Cardiac muscle cell (in vitro differentiated cells and primary cell): Measurements from ENCODE around the gene MRPL41. TPM values are rescaled to one million over a fixed set of nuclear protein-coding genes. Genes with fewer than 3 reads are reported as not detected.
"Not testable (repeated sequence)": the region's sequence is repeated elsewhere in the genome, so short reads cannot be mapped to it uniquely, and the experiment has no call there.

ENCODE experiments used
- DNase-seq, 2 donors: peaks; one replicate each; pipeline versions ENCODE4 v3.0.0 to v3.0.0-alpha.2; 2010 to 2017; ENCODE audit warnings: low read depth in 1 of 2, low spot score in 1 of 2
- H3K27ac ChIP-seq: fragments of 200-600 bp; sonication (generic); 2 replicates; pipeline ENCODE4 v1.5.1; 2016
- H3K27me3 ChIP-seq: fragments of 200-600 bp; sonication (generic); 2 replicates; pipeline ENCODE4 v1.6.0; 2016; ENCODE audit warnings: control low read depth
- H3K36me3 ChIP-seq: fragments of 200-600 bp; sonication (generic); 2 replicates; pipeline ENCODE4 v1.5.1; 2016; ENCODE audit warnings: control low read depth
- H3K4me1 ChIP-seq: fragments of 200-600 bp; sonication (generic); 2 replicates; pipeline ENCODE4 v1.8.1; 2017; ENCODE audit warnings: low read depth, mild to moderate bottlenecking, mixed run types
- H3K4me3 ChIP-seq: fragments of 200-600 bp; sonication (generic); 2 replicates; pipeline ENCODE4 v1.5.1; 2016; ENCODE audit warnings: mild to moderate bottlenecking
- H3K9me3 ChIP-seq: fragments of 200-600 bp; sonication (generic); 2 replicates; pipeline ENCODE4 v1.5.1; 2017; ENCODE audit warnings: low read depth, mild to moderate bottlenecking, control low read depth
- polyA plus RNA-seq: library from polyadenylated mRNA; unstranded; fragments of >200 nt; fragmentation: Nextera tagmentation; extraction: Ambion mirVana; gene quantifications from 2 replicates; pipeline ENCODE4 v1.2.1, GENCODE V29; 2016
- total RNA-seq: library from RNA; depleted of rRNA; stranded (reverse); fragments of >200 nt; gene quantifications from 2 replicates; pipeline ENCODE4 v1.2.3, GENCODE V29; 2016
- TF ChIP-seq, protein P1 (sequence below): IDR thresholded peaks from 2 replicates; pipeline ENCODE4 v1.5.1; 2012; ENCODE audit warnings: low read depth, mild to moderate bottlenecking, low read length

The MRPL41 gene
- total and polyA plus RNA-seq, 2 experiments from 2014 or later, result 70.2 to 111 TPM

DNA sequence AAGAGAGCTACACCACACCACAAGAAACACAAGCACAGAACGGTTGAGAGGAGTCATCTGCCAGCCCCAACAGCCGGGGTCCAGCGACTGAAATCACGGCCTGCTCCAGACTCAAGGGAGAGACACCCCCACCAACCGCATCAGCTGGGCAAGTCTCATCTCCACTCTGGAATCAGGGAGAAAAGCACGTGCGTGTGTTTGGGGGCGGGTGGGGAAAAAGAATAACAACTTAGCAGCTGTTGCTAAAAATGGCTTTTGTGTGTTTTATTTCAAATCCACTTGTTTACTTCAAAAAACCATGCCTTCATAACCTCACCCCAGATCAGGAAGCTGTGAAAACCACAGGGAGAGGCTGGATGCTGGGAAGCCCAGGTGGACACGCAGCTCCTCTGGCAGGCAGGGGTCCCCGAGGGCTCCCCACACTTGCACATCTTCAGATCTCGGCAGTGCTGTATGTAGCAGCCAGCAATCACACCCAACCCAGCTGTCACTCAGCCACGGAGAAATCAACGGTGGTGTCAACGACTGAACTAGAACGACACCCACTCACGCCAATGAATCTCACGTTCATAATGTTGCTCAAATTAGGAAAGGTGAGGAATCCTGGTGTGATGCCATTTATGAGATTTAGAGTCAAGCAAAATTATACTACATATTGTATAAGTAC lies 20.4 kb upstream of the MRPL41 start:
- no peaks in the 10 kb centered on the region for H3K9me3 ChIP-seq
- H3K27me3 ChIP-seq, result no peaks in the 10 kb centered on the region
- H3K36me3 ChIP-seq, result no peaks in the 10 kb centered on the region
- no peak overlapping the region for H3K4me3 ChIP-seq
- no peak overlapping the region for H3K27ac ChIP-seq
- no peak for DNase-seq
- TF ChIP-seq, protein P1, sequence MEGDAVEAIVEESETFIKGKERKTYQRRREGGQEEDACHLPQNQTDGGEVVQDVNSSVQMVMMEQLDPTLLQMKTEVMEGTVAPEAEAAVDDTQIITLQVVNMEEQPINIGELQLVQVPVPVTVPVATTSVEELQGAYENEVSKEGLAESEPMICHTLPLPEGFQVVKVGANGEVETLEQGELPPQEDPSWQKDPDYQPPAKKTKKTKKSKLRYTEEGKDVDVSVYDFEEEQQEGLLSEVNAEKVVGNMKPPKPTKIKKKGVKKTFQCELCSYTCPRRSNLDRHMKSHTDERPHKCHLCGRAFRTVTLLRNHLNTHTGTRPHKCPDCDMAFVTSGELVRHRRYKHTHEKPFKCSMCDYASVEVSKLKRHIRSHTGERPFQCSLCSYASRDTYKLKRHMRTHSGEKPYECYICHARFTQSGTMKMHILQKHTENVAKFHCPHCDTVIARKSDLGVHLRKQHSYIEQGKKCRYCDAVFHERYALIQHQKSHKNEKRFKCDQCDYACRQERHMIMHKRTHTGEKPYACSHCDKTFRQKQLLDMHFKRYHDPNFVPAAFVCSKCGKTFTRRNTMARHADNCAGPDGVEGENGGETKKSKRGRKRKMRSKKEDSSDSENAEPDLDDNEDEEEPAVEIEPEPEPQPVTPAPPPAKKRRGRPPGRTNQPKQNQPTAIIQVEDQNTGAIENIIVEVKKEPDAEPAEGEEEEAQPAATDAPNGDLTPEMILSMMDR, result no peak
- peaks cover 3% of the 10 kb centered on the region for H3K4me1 ChIP-seq

DNA sequence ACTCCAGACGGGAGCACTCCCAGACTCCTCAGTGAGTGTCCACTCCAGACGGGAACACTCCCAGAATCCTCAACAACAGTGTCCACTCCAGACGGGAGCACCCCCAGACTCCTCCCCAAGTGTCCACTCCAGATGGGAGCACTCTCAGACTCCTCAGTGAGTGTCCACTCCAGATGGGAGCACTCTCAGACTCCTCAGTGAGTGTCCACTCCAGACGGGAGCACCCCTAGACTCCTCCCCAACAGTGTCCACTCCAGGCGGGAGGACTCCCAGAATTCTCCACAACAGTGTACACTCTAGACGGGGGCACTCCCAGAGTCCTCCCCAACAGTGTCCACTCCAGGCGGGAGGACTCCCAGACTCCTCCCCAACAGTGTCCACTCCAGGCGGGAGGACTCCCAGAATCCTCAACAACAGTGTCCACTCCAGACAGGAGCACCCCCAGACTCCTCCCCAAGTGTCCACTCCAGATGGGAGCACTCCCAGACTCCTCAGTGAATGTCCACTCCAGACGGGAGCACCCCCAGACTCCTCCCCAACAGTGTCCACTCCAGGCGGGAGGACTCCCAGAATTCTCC lies 18.7 kb upstream of the MRPL41 start:
- H3K36me3 ChIP-seq, DNase-seq, H3K9me3 ChIP-seq, H3K4me1 ChIP-seq, H3K4me3 ChIP-seq, H3K27ac ChIP-seq, H3K27me3 ChIP-seq: not testable (repeated sequence)

DNA sequence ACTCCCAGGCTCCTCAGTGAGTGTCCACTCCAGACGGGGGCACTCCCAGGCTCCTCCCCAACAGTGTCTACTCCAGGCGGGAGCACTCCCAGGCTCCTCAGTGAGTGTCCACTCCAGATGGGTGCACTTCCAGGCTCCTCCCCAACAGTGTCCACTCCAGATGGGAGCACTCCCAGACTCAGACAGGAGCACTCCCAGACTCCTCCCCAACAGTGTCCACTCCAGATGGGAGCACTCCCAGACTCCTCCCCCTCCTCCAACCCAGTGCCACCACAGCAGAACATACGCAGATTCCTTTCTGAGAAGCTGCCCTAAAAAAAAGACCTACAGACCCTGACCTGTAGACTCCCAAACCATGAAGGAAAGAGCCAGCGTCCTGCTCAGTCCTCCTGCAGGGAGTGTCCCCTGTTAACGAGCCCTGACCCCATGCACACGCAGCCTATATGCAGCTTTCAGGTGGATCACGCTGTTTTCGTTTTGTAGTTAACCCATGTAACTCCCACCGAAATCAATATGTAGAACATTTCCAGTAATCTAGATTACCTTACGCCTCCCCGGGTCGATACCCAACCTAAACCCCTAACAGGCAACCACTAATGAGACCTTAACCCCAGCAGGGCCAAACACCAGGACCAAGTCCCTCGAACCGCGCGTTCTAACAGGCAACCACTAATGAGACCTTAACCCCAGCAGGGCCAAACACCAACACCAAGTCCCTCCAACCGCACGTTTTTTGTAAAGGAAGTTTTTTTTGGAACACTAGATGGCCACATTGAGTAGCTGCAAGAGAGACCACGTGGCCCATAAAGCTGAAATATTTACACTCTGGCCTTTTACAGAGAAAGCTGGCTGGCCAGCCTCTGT lies 17.2 kb upstream of the MRPL41 start:
- no peaks in the 10 kb centered on the region for H3K36me3 ChIP-seq
- peak; percentile 72 to 75 for DNase-seq
- no peaks in the 10 kb centered on the region for H3K9me3 ChIP-seq
- H3K4me1 ChIP-seq, result peaks cover 3% of the 10 kb centered on the region
- TF ChIP-seq, protein P1, result peak; percentile 77
- no peaks in the 10 kb centered on the region for H3K27me3 ChIP-seq
- H3K4me3 ChIP-seq, result no peak overlapping the region
- H3K27ac ChIP-seq, result peak overlapping the region; percentile 61

DNA sequence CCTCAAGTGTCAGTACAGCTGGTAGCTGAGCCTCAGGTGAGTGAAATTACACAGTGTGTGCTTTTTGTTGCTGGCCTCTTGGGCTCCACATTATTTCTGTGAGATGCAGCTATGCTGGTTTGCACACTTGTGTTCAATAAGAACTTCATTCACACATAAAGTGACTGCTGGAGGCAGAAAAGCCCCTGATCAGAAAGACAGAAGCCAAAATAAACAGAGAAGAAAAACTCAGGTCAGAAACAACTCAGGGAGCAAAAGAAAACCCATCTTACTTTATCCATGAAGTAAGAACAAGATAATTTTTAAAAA lies 16.6 kb upstream of the MRPL41 start:
- peaks cover 3% of the 10 kb centered on the region for H3K4me1 ChIP-seq
- H3K27ac ChIP-seq, result peak overlapping the region; percentile 61
- H3K9me3 ChIP-seq, result no peaks in the 10 kb centered on the region
- TF ChIP-seq, protein P1, result no peak
- no peak overlapping the region for H3K4me3 ChIP-seq
- DNase-seq, result no peak
- no peaks in the 10 kb centered on the region for H3K27me3 ChIP-seq
- H3K36me3 ChIP-seq, result no peaks in the 10 kb centered on the region

DNA sequence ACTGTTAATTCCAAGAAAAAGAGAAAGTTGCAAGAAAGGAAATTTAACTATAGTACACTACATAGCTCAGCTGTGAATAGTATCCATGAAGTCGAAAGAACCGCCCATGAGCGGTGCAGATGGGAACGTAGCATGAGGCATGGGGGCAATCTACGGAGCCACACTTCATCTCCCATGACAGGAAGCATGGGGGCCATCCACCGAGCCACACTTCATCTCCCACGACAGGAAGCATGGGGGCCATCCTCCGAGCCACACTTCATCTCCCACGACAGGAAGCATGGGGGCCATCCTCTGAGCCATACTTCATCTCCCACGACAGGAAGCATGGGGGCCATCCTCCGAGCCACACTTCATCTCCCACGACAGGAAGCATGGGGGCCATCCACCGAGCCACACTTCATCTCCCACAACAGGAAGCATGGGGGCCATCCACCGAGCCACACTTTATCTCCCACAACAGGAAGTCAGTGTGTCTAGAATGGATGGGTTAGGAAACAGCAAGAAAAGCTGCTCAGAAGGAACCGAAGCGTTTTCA lies 15.0 kb upstream of the MRPL41 start:
- not testable (repeated sequence) for H3K4me3 ChIP-seq, H3K27me3 ChIP-seq, H3K36me3 ChIP-seq, H3K4me1 ChIP-seq, H3K9me3 ChIP-seq, DNase-seq, H3K27ac ChIP-seq

DNA sequence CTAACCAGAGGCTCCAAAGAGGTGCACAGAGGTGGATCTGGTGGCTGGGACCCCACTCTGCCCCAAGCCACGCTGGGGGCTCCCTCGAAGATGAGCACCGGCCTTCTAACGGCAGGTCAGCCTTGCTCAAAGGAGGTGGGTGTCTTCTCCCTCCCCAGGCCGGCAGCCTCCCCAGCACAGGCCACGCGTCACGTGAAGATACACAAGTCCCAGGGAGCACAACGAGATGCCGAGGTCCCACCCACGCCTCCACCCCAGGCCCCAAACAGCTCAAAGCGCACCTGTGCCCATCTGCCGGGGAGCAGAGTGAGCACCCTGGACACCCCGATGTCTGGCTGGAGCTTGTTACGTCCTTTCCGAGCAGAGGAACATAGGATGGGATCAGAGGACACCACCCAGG lies 13.6 kb upstream of the MRPL41 start:
- Histone ChIP-seq H3K27ac (no peak overlapping the region), H3K4me1 (peaks cover 3% of the 10 kb centered on the region), H3K4me3 (no peak overlapping the region), H3K27me3 (no peaks in the 10 kb centered on the region), H3K36me3 (no peaks in the 10 kb centered on the region), H3K9me3 (no peaks in the 10 kb centered on the region)
- DNase-seq, result no peak
- TF ChIP-seq, protein P1, result no peak
